Large intestine (tissue), 3 donors: ENCODE results near the gene TLR2. TPM values are rescaled to one million over a fixed set of nuclear protein-coding genes. Genes with fewer than 3 reads are reported as not detected.
A peak's percentile ranks its signal among the peaks of the same experiment; 100 is the strongest.

Source experiments
- DNase-seq, 2 donors: peaks; one replicate each; pipeline versions ENCODE4 v3.0.0 to v3.0.0-alpha.2; 2013
- H3K27ac ChIP-seq: one replicate; pipeline ENCODE4 v1.5.1; 2013; ENCODE audit warnings: low read length
- H3K27me3 ChIP-seq: 2 replicates; pipeline ENCODE4 v1.6.1; 2013; ENCODE audit warnings: low read length; ENCODE audit not compliant: control insufficient read depth, insufficient read depth
- H3K36me3 ChIP-seq: 2 replicates; pipeline ENCODE4 v1.6.1; 2013; ENCODE audit warnings: low read length; ENCODE audit not compliant: control insufficient read depth, insufficient read depth
- H3K4me1 ChIP-seq: one replicate; pipeline ENCODE4 v1.6.1; 2013; ENCODE audit warnings: low read length; ENCODE audit not compliant: control insufficient read depth, insufficient read depth
- H3K4me3 ChIP-seq: one replicate; pipeline ENCODE4 v1.5.1; 2013; ENCODE audit warnings: low read length
- H3K9me3 ChIP-seq: one replicate; pipeline ENCODE4 v1.6.1; 2013; ENCODE audit warnings: mild to moderate bottlenecking, low read depth, low read length, moderate library complexity; ENCODE audit not compliant: control insufficient read depth
- WGBS: methylation state at CpG from one replicate; pipeline ENCODE4 v1.1.5; 2013; ENCODE audit warnings: low lambda C conversion rate; ENCODE audit not compliant: insufficient coverage; 5-methylcytosine and 5-hydroxymethylcytosine counted together
- polyA plus RNA-seq: library from polyadenylated mRNA; unstranded; fragments of 120-200 nt; gene quantifications from one replicate; pipeline ENCODE4 v1.2.1, GENCODE V29; 2013

Gene TLR2
- polyA plus RNA-seq, 1 donor: 12.1 TPM

- no peak overlapping the region for H3K27ac ChIP-seq
- DNase-seq: no peak
- H3K4me3 ChIP-seq: peak overlapping the region; percentile 71
- no CpG with 5 or more reads among the region's 27 CpGs for WGBS
- H3K4me1 ChIP-seq: no peaks in the 10 kb centered on the region
- peaks cover 2% of the 10 kb centered on the region for H3K9me3 ChIP-seq
- H3K27me3 ChIP-seq: peaks cover 15% of the 10 kb centered on the region
- peaks cover 6% of the 10 kb centered on the region for H3K36me3 ChIP-seq
Observed at GRCh38 chr4:153683763-153684181, 308 bp upstream of the TLR2 start.

- no peak for DNase-seq
- peaks cover 15% of the 10 kb centered on the region for H3K27me3 ChIP-seq
- peaks cover 6% of the 10 kb centered on the region for H3K36me3 ChIP-seq
- no peaks in the 10 kb centered on the region for H3K4me1 ChIP-seq
- H3K27ac ChIP-seq: no peak overlapping the region
- no CpG with 5 or more reads among the region's 9 CpGs for WGBS
- peaks cover 2% of the 10 kb centered on the region for H3K9me3 ChIP-seq
- H3K4me3 ChIP-seq: peak overlapping the region; percentile 71
Observed at GRCh38 chr4:153684971-153685371, 891 bp downstream of the TLR2 start.

- no peaks in the 10 kb centered on the region for H3K27me3 ChIP-seq
- no peaks in the 10 kb centered on the region for H3K9me3 ChIP-seq
- no peak overlapping the region for H3K27ac ChIP-seq
- H3K4me3 ChIP-seq: no peak overlapping the region
- no peak for DNase-seq
- H3K4me1 ChIP-seq: peaks cover 2% of the 10 kb centered on the region
- no peaks in the 10 kb centered on the region for H3K36me3 ChIP-seq
- WGBS: no CpG with 5 or more reads among the region's 7 CpGs
Observed at GRCh38 chr4:153704522-153704921, 20.4 kb downstream of the TLR2 start.

- no peaks in the 10 kb centered on the region for H3K27me3 ChIP-seq
- 92% methylated on average over 2 of the region's 2 CpGs for WGBS
- no peaks in the 10 kb centered on the region for H3K36me3 ChIP-seq
- H3K9me3 ChIP-seq: no peaks in the 10 kb centered on the region
- H3K4me3 ChIP-seq: no peak overlapping the region
- DNase-seq: no peak
- H3K27ac ChIP-seq: no peak overlapping the region
- H3K4me1 ChIP-seq: peaks cover 4% of the 10 kb centered on the region
Observed at GRCh38 chr4:153705743-153706468, 21.8 kb downstream of the TLR2 start.

- Histone ChIP-seq H3K9me3 (no peaks in the 10 kb centered on the region), H3K27me3 (no peaks in the 10 kb centered on the region), H3K36me3 (no peaks in the 10 kb centered on the region), H3K27ac (no peak overlapping the region), H3K4me1 (peaks cover 4% of the 10 kb centered on the region), H3K4me3 (no peak overlapping the region)
- DNase-seq: no peak
Observed at GRCh38 chr4:153706519-153706918, 22.4 kb downstream of the TLR2 start.

GRCh38 chr4:153710681-153711080, 26.6 kb downstream of the TLR2 start:
- no CpG with 5 or more reads among the region's 1 CpG for WGBS
- Histone ChIP-seq H3K4me3 (no peak overlapping the region), H3K36me3 (no peaks in the 10 kb centered on the region), H3K9me3 (no peaks in the 10 kb centered on the region), H3K27me3 (no peaks in the 10 kb centered on the region), H3K4me1 (peaks cover 4% of the 10 kb centered on the region), H3K27ac (no peak overlapping the region)
- no peak for DNase-seq

- peaks cover 4% of the 10 kb centered on the region for H3K4me1 ChIP-seq
- no peaks in the 10 kb centered on the region for H3K9me3 ChIP-seq
- DNase-seq: no peak
- 88% methylated on average over 1 of the region's 2 CpGs for WGBS
- no peak overlapping the region for H3K27ac ChIP-seq
- H3K27me3 ChIP-seq: no peaks in the 10 kb centered on the region
- H3K36me3 ChIP-seq: no peaks in the 10 kb centered on the region
- no peak overlapping the region for H3K4me3 ChIP-seq
Observed at GRCh38 chr4:153713866-153714646, 30.0 kb downstream of the TLR2 start.

GRCh38 chr4:153722036-153722435, 38.0 kb downstream of the TLR2 start:
- no CpG with 5 or more reads among the region's 1 CpG for WGBS
- Histone ChIP-seq H3K36me3 (no peaks in the 10 kb centered on the region), H3K4me1 (no peaks in the 10 kb centered on the region), H3K9me3 (no peaks in the 10 kb centered on the region), H3K27ac (no peak overlapping the region), H3K27me3 (no peaks in the 10 kb centered on the region), H3K4me3 (no peak overlapping the region)
- no peak for DNase-seq

- no peak for DNase-seq
- WGBS: no CpG with 5 or more reads among the region's 5 CpGs
- H3K9me3 ChIP-seq: no peaks in the 10 kb centered on the region
- H3K4me3 ChIP-seq: no peak overlapping the region
- no peaks in the 10 kb centered on the region for H3K36me3 ChIP-seq
- H3K27me3 ChIP-seq: no peaks in the 10 kb centered on the region
- H3K4me1 ChIP-seq: no peaks in the 10 kb centered on the region
- H3K27ac ChIP-seq: no peak overlapping the region
Observed at GRCh38 chr4:153724606-153725005, 40.5 kb downstream of the TLR2 start.

- no peaks in the 10 kb centered on the region for H3K36me3 ChIP-seq
- no peak for DNase-seq
- H3K4me1 ChIP-seq: no peaks in the 10 kb centered on the region
- H3K4me3 ChIP-seq: no peak overlapping the region
- no peaks in the 10 kb centered on the region for H3K27me3 ChIP-seq
- H3K27ac ChIP-seq: no peak overlapping the region
- WGBS: no CpG with 5 or more reads among the region's 5 CpGs
- no peaks in the 10 kb centered on the region for H3K9me3 ChIP-seq
Observed at GRCh38 chr4:153725136-153725830, 41.2 kb downstream of the TLR2 start.
